OCI-LY7 (cell line): ENCODE measurements around the gene TCF15. TPM values are rescaled to one million over a fixed set of nuclear protein-coding genes. Genes with fewer than 3 reads are reported as not detected.

Experiments used
- BruUV-seq: library from RNA; stranded (reverse); fragments of 400-500 nt; replicated peaks from 2 replicates; lab custom pipeline; 2021; lab: Mats Ljungman, UMichigan
- CTCF ChIA-PET: fragments of 300-600 bp; sonication (Branson Sonifier 250); formaldehyde crosslinking; loops from one replicate; lab custom pipeline; 2022; ENCODE audit warnings: antibody characterized with exemption; ENCODE audit not compliant: unreplicated experiment; lab: Charles Lee
- POLR2A ChIA-PET: fragments of 300-600 bp; sonication (Branson Sonifier 250); formaldehyde crosslinking; loops from one replicate; lab custom pipeline; 2022; ENCODE audit warnings: antibody characterized with exemption; lab: Charles Lee
- DNase-seq: peaks from one replicate; pipeline ENCODE4 v3.0.0-alpha.2; 2015; ENCODE audit warnings: low spot score
- H2AFZ ChIP-seq: fragments of 200-600 bp; sonication (generic), shearing (Covaris generic); 2 replicates; pipeline ENCODE4 v1.6.1; 2014; ENCODE audit warnings: mild to moderate bottlenecking, antibody characterized with exemption, low read length, moderate library complexity
- H3K27ac ChIP-seq: fragments of 200-600 bp; sonication (generic); 2 replicates; pipeline ENCODE4 v1.5.1; 2014; ENCODE audit warnings: mixed run types, low read depth, mild to moderate bottlenecking, moderate library complexity, low read length, inconsistent platforms; ENCODE audit not compliant: poor library complexity, severe bottlenecking
- H3K36me3 ChIP-seq: fragments of 200-600 bp; sonication (generic); 2 replicates; pipeline ENCODE4 v1.6.1; 2014; ENCODE audit warnings: mild to moderate bottlenecking, antibody characterized with exemption, low read length, moderate library complexity, mixed read lengths; ENCODE audit not compliant: insufficient read depth
- H3K4me1 ChIP-seq: fragments of 200-600 bp; sonication (generic); 2 replicates; pipeline ENCODE4 v1.5.1; 2014; ENCODE audit warnings: mild to moderate bottlenecking, low read length; ENCODE audit not compliant: insufficient read depth, poor library complexity, severe bottlenecking
- H3K4me2 ChIP-seq: fragments of 200-600 bp; sonication (generic); 2 replicates; pipeline ENCODE4 v1.6.1; 2014; ENCODE audit warnings: mild to moderate bottlenecking, low read length
- H3K4me3 ChIP-seq: fragments of 200-600 bp; sonication (generic); 2 replicates; pipeline ENCODE4 v1.5.1; 2014; ENCODE audit warnings: mild to moderate bottlenecking, low read depth, low read length; ENCODE audit not compliant: poor library complexity, severe bottlenecking
- H3K79me2 ChIP-seq: fragments of 200-600 bp; sonication (generic); 2 replicates; pipeline ENCODE4 v1.6.1; 2016; ENCODE audit warnings: low read depth, mild to moderate bottlenecking, low read length, moderate library complexity, mixed read lengths; ENCODE audit not compliant: insufficient read depth
- H3K9me2 ChIP-seq: fragments of 200-600 bp; sonication (generic); 2 replicates; pipeline ENCODE4 v1.6.1; 2016; ENCODE audit warnings: mild to moderate bottlenecking, low read length, mixed read lengths; ENCODE audit not compliant: insufficient read depth
- H3K9me3 ChIP-seq: fragments of 200-600 bp; sonication (generic); 2 replicates; pipeline ENCODE4 v1.6.1; 2014; ENCODE audit warnings: mild to moderate bottlenecking, mixed run types, low read length, mixed read lengths
- H4K20me1 ChIP-seq: fragments of 200-600 bp; sonication (generic); 2 replicates; pipeline ENCODE4 v1.6.1; 2014; ENCODE audit warnings: mild to moderate bottlenecking, antibody characterized with exemption, low read length, moderate library complexity, mixed read lengths; ENCODE audit not compliant: insufficient read depth
- CTCF ChIP-seq: fragments of 200-600 bp; sonication (generic); conservative IDR thresholded peaks from 2 replicates; pipeline ENCODE4 v1.5.1; 2014; ENCODE audit warnings: mild to moderate bottlenecking, antibody characterized with exemption, low read length, moderate library complexity, mixed read lengths
- EZH2phosphoT487 ChIP-seq: fragments of 200-600 bp; sonication (generic); IDR thresholded peaks from 2 replicates; pipeline ENCODE4 v1.6.1; 2018; ENCODE audit warnings: low read depth, borderline replicate concordance, mild to moderate bottlenecking, mixed run types, antibody characterized with exemption, low read length, moderate library complexity, mixed read lengths
- intact Hi-C: fragments of 100-400 bp; cut with micrococcal nuclease; formaldehyde crosslinking; loops from one replicate; pipeline ENCODE4 v1.10.0; 2022; ENCODE audit not compliant: unreplicated experiment
- total RNA-seq, 2 experiments: library from RNA; depleted of rRNA in 1 of 2; stranded (reverse); fragments of >200 nt in 1 of 2; shearing (Covaris generic) in 1 of 2; gene quantifications; 2 replicates each; pipeline ENCODE4 v1.2.3, GENCODE V29; 2014 to 2022

TCF15 gene
- total RNA-seq, 2 experiments from 2014 or later, result not detected

DNA sequence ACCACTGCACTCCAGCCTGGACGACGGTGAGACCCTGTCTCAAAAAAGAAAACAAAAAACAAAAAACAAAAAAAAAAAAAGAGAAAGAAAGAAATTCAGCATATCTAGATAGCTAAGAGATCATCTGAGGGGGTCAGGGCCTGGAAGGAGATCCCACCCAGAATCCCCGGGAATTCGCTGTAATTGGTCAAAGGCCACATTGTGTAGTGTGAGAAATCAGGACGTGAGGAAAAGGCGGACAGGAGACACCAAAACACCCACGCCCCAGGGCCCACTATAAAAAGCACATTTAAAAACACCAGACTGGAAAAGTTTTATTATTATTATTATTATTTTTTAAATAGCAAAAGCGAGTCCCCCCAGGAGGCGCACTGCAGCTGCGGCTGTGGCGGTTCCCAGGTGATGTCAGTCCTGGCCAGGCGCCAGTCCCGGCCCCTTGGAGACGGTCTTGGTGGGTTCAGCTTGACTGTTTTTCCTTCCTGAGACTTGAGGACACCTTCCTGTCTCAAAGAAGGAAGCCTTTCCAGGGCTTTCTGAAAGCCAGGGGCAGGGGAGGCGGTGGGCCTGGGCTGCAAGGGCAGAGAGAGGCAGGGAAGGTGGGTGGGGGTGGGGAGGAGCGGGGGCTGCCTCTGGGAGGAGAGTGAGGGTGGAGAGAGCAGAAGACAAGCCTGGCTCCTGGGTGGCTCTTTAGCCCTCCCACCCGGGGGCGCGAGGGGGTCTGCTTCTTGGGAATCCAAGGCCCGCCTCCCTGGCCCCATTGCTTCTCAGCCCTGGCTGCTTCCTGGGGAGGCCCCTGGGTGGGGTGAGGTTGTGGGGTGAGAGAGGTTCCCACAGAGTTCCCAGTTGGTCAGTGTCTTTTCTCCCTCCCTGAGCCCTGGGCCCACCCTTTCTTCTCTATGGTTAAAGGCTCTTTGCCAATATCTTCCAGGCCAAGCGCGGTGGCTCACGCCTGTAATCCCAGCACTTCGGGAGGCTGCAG is 14.5 kb downstream of the TCF15 start:
- intact Hi-C loops, result no loop called here
- no peak overlapping the region for H2AFZ ChIP-seq
- no peaks in the 10 kb centered on the region for H3K36me3 ChIP-seq
- no peaks in the 10 kb centered on the region for H4K20me1 ChIP-seq
- H3K4me3 ChIP-seq, result no peak overlapping the region
- no peak for TF ChIP-seq EZH2phosphoT487
- no peak for TF ChIP-seq CTCF
- no peak for DNase-seq
- CTCF ChIA-PET, result no interaction called here
- no peaks in the 10 kb centered on the region for H3K9me2 ChIP-seq
- no peak overlapping the region for H3K27ac ChIP-seq
- H3K4me1 ChIP-seq, result no peaks in the 10 kb centered on the region
- POLR2A ChIA-PET, result interaction anchor here (0.5 to 0.6 kb wide), 2 partner anchors 50 to 190 kb away, joined by 3 read pairs; no protein-coding TSS in a partner anchor
- no TSS peak for BruUV-seq
- no peaks in the 10 kb centered on the region for H3K79me2 ChIP-seq
- no peak overlapping the region for H3K4me2 ChIP-seq
- no peaks in the 10 kb centered on the region for H3K9me3 ChIP-seq

- H2AFZ ChIP-seq, result no peak overlapping the region
- BruUV-seq, result no TSS peak
- H4K20me1 ChIP-seq, result no peaks in the 10 kb centered on the region
- H3K4me1 ChIP-seq, result no peaks in the 10 kb centered on the region
- no peaks in the 10 kb centered on the region for H3K9me3 ChIP-seq
- H3K27ac ChIP-seq, result no peak overlapping the region
- no peak overlapping the region for H3K4me3 ChIP-seq
- ChIA-PET CTCF (interaction anchor here (0.7 kb wide), 1 partner anchor 8 kb away, joined by 3 read pairs; no protein-coding TSS in a partner anchor), POLR2A (no interaction called here)
- H3K9me2 ChIP-seq, result no peaks in the 10 kb centered on the region
- no peaks in the 10 kb centered on the region for H3K79me2 ChIP-seq
- DNase-seq, result no peak
- no peaks in the 10 kb centered on the region for H3K36me3 ChIP-seq
- TF ChIP-seq CTCF (no peak), EZH2phosphoT487 (no peak)
- no peak overlapping the region for H3K4me2 ChIP-seq
- intact Hi-C loops, result no loop called here
These were observed 17.6 kb downstream of the TCF15 start for GRCh38 chr20:592506-592905.
